NCI-H128 (cell line): ENCODE measurements around the gene TSSC4.
"Not testable (repeated sequence)": the region's sequence is repeated elsewhere in the genome, so short reads cannot be mapped to it uniquely, and the experiment has no call there.

Source experiments
- DNase-seq: peaks from one replicate; lab custom pipeline; 2025; ENCODE audit not compliant: unreplicated experiment; lab: John Stamatoyannopoulos, UW

Gene TSSC4

GRCh38 chr11:2400069-2400761 lies at the start of gene TSSC4:
Gene TSSC4 (plus strand): TSS chr11:2400750. CDS start chr11:2402634, 1,884 bp downstream.
- peak; percentile 99 for DNase-seq

- no peak for DNase-seq
These were observed 48.8 kb upstream of the TSSC4 start for GRCh38 chr11:2351701-2352100.

DNA sequence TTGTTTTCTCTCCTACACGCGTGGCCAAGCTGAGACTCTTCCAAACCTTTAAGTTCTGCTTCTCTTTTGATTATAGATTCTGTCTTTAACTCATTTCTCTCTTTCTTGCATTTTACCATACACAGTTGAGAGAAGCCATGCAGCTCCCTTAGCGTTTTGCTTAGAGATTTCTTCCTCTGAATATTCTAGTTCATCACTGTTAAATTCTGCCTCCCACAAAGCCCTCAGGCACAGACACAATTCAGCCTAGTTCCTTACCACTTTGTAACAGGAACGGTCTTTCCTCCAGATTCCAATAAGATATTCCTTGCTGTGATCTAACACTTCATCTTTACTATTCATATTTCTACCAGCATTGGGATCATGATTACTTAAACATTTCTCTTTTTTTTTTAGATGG lies 48.1 kb upstream of the TSSC4 start:
- no peak for DNase-seq

DNA sequence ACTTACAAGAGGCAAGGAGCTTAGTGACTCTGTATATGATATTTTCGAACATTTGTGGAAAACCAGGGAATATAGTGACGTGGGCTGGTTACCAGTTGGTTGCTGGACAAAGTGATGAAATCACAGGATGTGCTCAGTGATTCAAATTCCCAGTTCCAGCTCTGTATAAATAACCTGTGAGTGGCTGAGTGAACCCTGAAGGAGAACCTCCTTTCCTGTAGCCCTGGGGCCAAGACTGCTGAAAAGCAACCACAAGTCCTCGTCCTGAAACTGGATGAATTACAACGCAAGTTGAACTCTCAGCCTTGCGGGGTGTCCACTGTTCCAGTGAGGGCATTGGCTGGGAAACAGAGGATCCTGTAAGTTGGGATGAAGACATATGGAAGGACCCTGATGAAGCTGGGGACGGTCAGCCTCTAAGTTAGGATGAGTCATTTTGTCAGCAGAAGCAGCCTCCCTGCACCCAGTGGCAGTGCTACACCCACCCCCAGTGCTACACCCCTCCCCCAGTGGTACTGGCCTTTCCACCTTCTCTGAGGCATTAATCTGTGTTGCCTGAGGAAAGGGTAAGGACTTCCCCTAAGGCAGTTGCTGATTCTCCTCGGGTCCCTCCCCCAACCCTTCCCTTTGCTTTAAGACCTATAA lies 45.4 kb upstream of the TSSC4 start:
- DNase-seq: no peak

DNA sequence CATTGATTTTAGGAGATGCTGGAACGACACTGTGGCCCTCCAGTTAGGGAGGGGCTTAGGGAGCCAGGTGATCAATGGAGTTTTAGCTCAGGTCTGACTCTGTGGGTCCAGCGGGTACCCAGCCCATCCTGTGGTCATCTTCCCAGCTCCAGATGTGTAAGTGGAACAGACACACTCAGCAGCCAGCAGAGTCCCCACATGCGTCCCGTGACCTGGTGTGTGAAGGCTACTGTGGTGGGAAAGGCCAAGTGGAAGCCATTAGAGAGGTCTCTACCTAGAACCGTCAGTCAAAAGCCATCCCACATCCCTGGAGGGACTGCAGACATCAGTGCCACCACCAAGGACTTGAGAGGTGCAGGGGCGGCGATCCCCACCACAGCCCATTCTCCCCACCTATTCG lies 43.3 kb upstream of the TSSC4 start:
- DNase-seq: no peak

DNA sequence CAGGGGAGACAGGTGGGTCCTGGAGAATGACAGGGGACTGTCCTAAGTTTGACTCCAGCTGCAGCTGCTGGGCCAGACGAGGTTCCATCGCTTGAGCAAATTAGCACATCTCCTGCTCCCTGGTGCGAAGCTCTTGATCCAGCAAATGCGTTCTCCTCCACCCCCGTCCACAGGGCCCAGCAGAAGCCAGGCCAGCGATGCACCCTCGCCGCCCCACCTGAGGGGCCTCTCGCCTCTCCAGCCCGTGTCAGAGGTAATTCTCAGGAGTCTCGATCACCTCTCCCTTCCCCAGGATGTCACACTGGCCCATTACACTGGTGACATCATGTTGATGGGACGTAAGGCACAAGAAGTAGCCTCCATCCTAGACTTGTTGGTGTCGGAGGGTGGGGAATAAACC lies 42.9 kb upstream of the TSSC4 start:
- DNase-seq: not testable (repeated sequence)

DNA sequence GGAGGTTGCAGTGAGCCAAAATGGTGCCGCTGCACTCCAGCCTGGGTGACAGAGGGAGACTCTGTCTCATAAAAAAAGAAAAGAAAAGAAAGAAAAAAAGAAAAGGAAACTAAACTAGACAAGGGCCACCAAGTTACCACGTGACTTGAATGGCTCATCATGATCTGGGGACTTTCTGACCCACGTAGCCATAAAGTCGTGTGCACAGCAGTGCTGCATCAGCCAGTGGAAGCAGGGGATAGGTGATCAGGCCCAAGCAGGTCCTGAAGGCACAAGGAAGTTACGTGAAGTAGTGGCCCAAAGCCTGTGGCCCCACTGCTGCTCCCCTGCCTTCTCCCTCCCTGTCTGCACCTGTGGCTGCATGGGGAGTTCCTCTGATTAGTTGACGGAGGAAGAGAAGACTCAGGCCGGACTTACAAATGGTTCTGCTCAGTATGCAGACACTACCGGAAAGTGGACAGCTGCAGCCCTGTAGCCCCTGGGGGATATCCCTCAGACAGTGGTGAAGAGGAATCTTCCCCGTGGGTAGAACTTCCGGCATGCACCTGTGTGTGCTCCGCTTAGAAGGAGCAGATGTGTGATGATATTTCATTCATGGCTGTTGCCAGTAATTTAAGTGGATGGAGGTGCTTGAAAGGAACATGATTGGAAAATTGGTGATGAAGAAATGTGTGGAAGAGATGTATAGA lies 41.7 kb upstream of the TSSC4 start:
- no peak for DNase-seq

DNA sequence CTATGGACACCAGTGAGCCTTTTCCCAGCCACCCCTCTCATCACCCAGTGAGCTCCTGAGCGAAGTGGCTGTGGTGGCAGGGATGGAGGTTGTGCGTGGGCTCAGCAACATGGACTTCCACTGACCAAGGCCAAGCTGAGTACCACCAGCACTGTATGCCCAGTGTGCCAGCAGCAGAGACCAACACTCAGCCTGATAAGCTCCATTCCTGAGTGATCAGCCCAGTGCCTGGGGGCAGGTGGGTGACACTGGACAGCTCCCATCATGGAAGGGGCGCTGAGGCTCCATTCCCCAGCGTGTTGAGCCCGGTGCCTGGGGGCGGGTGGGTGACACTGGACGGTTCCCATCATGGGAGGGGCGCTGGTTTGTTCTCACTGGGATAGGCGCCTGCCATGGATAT lies 41.0 kb upstream of the TSSC4 start:
- DNase-seq: no peak

DNA sequence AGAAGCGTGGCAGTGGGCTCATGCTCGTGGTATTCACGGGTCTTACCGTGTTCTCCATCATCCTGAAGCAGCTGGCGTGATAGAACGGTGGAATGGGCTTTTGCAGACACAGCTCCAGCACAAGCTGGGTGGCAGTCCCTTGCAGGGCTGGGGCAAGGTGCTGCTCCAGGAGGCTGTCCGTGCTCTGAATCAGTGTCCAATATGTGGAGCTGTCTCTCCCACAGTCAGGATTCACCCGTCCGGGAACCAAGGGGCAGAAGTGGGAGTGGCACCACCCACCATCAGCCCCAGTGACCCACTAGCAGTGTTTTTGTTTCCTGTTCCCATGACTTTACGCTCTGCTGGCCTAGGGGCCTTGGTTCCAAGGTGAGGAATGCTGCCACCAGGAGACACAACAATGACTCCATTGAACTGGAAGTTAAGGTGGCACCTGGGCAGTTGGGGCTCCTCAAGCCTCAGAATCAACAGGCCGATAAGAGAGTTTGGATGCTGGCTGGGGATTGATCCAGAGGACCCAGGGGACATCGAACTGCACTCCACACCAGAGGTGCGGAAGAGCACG lies 40.4 kb upstream of the TSSC4 start:
- no peak for DNase-seq

- DNase-seq: no peak
These were observed 39.0 kb upstream of the TSSC4 start for GRCh38 chr11:2361565-2361964.

DNA sequence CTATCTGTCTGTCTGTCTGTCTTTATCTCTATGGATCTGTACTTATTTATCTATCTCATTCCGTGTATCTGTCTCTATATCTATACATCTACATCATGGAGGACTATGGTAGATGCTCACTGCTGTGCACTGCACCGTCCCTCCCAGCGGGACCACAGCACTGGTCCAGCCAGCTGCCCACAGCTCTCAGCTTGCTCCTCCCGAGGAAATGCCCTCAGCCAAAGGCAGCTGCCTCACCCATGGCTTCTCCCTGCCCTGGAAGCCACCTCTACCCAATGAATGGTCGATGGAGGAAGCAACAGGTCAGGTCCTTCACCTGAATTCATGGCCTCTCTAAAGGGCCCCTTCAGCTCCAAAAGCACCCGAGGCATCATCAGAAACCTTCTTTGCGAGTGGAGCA lies 38.1 kb upstream of the TSSC4 start:
- DNase-seq: no peak

DNA sequence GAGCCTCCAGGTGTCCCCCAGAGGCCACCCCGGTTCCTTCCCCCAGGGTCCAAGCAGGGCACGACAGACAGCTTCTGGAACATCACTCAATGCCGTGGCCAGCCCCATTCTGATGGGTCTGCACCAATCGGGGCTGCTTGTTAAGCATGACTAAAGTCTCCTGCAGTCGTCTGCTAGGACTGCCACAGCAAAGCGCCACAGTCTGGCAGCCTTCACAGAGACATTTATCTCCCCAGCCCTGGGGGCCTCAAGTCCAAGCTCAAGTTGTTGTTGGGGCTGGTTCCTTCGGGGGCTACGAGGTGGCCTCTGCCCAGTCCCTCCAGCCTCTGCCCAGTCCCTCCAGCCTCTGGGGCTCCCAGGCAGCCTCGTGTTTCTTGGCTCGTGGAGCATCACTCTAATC lies 37.4 kb upstream of the TSSC4 start:
- no peak for DNase-seq

DNA sequence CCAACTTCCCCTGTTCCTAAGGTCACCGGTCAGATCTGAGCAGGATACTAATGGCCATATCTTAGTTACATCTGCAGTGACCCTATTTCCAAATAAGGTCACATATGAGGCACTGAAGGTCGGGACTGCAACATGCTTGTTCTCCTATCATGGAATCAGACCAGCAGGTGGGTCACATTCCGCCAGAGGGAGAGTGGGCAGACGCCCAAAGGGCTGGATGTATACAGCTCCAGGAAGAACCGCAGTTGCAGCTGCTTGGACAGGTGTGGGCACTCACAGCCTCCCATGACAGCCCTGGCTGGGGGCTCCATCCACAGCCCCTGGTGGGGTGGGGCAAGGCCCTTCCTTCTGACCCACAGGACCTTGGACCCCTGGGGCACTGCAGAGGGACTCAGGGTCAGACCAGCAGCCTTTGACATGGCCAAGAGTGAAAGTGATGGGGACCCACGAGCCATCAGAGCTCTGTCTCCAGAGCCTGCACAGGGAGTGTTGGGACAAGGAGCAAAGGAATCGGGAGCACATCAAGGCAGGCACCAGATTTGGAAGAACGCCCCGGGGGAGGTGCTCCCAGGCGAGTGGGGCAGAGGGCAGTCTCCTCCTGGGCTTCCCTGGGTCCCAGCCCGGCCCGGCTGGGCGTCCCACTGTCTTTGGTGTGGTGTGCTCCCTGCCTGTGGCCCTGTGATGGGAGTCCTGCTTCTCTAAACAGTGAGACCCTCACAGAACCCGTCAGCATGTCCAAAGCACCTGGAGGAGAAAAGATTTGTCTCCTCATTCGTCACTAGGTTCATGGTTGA lies 36.8 kb upstream of the TSSC4 start:
- DNase-seq: no peak

- not testable (repeated sequence) for DNase-seq
These were observed 36.2 kb upstream of the TSSC4 start for GRCh38 chr11:2364386-2364785.

- DNase-seq: no peak
These were observed 34.9 kb upstream of the TSSC4 start for GRCh38 chr11:2365571-2366210.

GRCh38 chr11:2366276-2366675 lies 34.3 kb upstream of the TSSC4 start:
- DNase-seq: no peak

DNA sequence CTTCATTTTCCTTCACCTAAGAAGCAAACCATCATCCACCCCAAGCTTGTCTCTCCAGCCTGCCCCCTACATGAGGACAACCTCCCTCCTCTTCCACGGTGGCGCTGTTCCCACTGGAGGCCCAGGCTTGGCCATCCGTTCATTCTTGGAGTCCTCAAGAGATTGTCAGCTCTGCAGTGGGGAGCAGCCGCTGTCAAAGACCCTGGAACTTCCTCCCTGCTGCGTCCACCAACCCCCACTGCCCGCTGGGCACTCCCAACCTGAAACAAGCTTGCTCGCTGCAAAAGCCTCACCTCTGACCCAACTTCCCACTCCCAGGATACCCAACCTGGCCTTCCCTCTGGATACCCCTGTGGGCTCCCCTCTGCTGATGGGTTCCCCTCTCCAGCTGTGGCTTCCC lies 33.8 kb upstream of the TSSC4 start:
- DNase-seq: no peak

DNA sequence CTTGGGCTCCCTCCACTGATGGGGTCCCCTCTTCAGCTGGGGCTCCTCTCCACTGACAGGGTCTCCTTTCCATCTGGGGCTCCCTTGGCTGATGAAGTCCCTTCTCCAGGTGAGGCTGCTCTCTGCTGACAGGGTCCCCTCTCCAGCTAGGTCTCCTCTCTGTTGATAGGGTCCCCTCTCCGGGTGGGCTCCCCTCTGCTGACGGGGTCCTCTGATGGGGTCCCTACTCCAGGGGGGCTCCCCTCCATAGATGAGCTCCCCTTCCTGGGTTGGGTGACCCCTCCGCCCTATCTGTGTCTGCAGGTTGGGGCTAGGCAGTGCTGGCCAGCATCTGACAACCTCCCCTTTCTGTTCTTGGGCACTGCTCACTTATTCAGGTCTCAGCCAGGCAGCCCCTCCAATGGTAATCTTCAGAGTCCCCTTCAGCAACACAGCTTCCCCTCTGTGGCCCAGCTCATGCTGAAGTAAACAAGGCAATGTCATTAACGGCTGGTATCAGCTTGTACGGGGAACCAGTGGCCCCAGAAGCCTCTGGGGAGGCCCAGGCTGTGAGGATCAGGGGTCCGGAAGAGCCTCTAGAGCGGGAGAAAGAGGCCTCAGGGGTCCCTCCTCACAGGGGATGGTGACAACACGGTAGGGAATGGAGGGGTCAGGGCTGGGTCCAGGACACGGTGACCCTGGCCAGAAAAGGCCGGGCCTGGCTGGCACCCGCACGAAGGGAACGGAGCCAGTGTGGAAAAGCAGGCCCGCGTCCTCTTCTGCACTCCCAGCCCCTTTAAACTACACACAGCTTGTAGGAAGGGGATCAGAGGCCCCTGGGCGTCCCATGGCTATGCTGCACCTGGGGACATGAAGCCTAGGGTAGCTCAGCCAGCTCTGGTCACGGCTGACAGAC lies 33.0 kb upstream of the TSSC4 start:
- no peak for DNase-seq

DNA sequence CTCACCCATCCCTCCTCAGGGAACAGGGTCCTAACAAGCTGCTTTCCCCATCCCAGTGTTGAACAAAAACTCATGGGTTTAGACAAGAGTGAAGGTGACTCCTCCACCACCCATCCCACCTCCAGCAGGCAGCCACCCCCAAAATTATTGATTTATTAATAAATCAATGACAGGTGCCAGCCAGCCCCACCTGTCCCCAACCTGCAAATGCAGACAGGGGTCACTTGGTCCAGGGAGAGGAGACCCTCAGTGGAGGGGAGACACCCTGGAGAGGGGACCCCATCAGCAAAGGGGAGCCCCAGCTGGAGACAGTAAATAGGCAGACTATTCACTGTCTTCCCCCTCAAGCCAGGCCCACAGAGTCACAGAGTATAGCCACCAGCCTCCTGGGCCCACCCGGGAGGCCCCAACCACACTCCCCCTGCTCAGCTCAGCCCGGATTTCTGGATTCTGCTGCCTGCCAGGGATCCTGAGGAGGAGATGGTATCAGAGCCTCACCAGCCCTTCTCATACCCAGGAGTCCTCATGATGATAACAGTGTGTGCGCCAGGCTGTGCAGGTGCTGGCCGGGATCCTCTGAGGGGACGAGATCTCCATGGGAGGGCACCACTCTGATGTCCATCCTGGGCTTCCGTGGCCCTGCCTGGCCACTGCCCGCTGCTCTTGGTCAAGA lies 32.2 kb upstream of the TSSC4 start:
- no peak for DNase-seq
